ENCODE data around the gene AQP12B.

Gene AQP12B

DNA sequence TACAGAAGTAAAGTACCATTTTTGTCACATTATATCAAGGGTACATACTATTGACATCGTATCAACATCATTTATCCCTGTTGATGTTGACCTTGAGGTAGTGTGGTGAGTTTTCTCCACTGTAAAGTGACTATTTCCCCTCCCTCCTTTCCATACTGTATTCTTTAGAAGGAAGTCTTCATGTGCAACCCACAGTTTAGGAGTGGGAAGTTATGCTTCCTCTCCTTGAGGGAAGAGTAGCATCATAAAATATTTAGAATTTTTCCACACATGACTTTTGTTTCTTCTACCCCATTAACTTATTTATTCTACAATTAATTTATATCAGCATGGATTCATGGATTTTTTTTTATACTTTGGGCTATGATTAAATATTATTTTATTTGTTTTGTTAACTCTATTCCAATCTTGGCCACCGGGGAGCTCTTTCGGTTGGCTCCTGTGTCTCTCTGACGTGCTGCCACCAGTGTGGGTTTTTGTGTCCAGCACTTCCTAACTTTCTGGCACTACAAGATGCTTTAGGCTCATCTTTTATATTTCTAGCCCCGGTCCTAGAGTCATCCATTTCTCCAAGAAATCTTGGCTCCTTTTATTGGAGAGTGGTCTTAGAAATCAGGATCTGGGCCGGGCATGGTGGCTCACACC, 19.0 kb downstream of the AQP12B start:
- no peak for TF ChIP-seq GATA2 (IDR thresholded peaks at IDR 0.05; ENCODE audit: low read depth, low read length)

DNA sequence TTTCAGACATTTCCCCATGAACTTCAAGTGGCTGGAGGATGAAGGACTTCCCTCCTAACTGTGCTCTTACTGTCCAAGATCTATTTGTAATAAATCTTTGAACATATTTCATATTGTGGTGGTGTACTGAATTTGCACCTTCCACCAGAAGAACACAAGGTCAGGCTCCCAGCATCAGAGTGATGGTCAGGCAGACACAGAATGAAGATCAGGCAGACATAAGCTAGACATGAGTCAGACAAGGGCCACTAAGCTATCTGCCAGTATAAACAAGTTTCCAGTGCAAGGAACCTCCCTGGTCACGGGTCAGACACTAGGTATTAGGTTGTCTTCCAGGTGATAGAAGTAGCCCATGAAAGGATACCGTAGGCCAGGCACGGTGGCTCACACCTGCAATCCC, 20.0 kb downstream of the AQP12B start:
- TF ChIP-seq GATA2 (IDR thresholded peaks at IDR 0.05; ENCODE audit: low read depth, low read length) (no peak), GATA3 (IDR thresholded peaks at IDR 0.05; ENCODE audit: low read depth, low read length) (no peak)

DNA sequence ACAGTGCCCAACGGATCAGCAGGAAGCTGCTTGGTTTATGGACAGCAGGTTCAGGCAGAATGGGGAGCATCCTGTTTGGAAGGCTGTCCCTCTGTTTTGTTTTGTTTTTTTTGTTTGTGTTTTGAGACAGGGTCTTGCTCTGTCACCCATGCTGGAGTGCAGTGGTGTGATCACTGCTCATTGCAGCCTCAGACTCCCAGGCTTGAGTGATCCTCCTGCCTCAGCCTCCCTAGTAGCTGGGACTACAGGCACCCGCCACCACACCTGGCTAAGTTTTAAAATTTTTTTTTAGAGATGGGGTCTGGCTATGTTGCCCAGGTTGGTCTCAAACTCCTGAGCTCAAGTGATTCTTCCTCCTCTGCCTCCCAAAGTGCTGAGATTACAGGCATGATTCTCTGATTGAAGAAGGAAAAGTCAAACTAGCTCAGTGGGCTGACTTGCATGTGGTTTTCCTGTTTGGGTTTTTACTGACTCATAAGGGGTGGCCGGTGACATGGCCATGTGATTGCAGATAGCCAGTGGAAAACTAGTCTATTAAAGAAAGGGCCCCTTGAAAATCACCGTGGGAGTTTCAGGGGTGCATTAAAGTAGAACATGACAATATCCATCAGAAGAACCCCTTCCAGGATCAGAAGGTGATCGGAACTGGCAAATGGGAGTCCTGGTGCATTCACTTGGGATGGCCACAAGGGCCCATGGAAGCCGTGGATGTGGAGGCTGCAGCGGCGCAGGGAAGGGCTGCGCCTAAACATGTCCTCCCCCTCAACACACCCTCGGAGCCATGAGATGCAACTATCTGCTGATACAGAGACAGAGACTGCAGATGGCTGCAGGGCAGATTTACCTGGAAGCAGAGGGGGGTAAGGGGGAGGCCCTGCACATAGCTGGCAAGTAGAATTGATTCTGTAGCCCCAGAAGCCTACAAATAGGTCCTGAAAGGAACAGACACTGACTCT, 26.5 kb downstream of the AQP12B start:
- TF ChIP-seq GATA3 (IDR thresholded peaks at IDR 0.05; ENCODE audit: low read depth, low read length): no peak
- no peak for TF ChIP-seq GATA2 (IDR thresholded peaks at IDR 0.05; ENCODE audit: low read depth, low read length)

DNA sequence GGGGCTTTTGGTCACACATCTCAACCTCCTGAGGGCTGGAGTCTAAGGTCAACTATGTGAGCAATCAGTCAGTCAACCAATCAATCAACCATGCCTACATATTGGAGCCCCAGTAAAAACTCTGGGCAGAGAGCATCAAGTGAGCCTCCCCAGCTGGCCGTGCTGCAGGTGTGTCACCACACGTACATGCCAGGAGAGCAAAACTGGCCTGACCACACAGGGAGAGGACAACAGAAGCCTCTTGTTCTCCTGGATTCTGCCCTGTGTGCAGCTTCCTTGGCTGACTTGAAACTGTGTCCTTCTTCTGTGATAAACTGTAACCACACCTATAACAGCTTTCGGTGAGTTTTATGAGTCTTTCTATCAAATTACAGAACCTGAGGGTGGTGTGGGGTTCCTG, 31.5 kb downstream of the AQP12B start:
- TF ChIP-seq GATA3 (IDR thresholded peaks at IDR 0.05; ENCODE audit: low read depth, low read length) (no peak), GATA2 (IDR thresholded peaks at IDR 0.05; ENCODE audit: low read depth, low read length) (no peak)

DNA sequence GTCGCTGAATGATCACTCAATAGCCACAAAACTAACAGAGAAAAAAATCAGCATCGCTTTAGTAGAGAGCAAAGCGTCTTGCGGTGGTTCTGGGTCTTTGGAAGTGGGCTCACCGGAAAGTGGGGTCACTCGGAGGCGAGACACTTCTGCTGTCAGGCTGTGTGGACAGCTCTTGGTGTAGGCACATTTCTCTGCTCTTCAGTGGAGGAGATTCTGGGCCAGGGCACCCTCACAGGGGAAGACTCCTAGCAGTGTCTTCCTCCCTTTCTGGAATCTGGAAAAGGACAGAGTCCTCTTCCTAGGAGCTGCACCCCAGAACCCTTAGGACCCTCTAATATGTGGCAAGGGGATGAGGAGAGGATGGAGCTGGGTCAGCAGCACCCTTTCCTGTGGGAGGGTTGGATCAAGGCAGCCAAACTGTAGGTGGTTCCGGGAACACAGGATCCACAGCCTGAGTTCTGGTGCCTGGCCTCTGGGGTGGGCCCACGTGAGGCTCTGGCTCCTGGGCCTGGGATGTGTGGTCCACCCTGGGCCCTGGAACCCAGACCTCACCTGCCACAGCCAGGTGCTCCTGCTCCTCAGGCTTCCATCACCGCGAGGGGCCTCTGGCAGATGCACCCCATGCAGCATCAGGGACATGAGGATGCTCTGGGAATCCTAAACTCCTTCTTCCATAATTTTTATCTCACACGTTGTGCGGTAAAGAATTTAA, 32.3 kb downstream of the AQP12B start:
- no peak for TF ChIP-seq GATA2 (IDR thresholded peaks at IDR 0.05; ENCODE audit: low read depth, low read length)
- no peak for TF ChIP-seq GATA3 (IDR thresholded peaks at IDR 0.05; ENCODE audit: low read depth, low read length)

DNA sequence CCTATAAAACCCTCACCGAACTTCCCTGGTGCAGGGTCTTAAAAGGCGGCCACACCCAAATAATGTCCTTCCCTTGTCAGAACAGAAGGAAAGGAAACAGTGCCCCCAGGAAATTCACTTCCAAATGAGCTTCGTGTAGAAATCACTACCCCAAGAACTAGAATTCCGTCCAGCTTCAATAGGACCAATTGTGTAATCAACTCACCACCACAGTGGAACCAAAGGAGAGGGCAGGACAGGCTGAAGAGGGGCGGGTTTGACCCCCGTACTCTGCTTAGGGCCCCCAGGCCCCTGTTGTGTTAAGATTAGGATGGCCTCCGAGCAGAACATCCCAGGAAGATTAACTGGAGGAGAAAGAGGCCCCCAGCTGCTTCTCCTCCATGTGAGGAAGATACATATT, 33.4 kb downstream of the AQP12B start:
- TF ChIP-seq GATA3 (IDR thresholded peaks at IDR 0.05; ENCODE audit: low read depth, low read length): no peak
- TF ChIP-seq GATA2 (IDR thresholded peaks at IDR 0.05; ENCODE audit: low read depth, low read length): no peak

DNA sequence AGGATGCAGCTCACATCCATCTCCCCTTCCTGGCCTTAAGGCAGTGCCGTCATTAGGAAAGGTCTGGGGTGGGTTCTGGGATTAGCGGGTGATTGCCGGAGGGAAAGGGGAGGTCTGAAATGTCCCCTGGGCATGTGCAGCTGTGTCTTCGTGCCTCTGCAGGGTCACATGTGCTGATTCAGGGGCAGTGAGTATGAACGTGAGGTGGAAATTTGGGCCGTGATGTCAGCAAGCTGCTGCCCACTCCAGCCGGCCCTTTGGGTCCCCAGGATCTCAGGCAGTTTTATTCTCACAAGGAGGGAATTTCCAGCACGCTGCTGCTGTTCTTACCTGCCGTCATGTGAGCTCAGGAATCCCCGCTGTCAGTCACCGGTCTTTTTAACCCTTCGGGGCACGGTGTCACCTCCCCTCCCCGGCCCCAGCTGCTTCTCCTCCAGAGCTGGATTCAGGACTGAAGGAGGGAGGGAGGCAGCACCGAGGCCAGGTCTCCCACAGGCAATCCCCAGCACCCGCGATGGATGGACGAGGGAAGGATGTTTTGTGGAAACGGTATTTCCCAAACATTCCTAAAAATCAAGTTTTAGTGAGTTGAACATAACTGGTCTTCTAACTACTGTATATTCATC, 33.9 kb downstream of the AQP12B start:
- TF ChIP-seq GATA2 (IDR thresholded peaks at IDR 0.05; ENCODE audit: low read depth, low read length) (no peak), GATA3 (IDR thresholded peaks at IDR 0.05; ENCODE audit: low read depth, low read length) (no peak)

DNA sequence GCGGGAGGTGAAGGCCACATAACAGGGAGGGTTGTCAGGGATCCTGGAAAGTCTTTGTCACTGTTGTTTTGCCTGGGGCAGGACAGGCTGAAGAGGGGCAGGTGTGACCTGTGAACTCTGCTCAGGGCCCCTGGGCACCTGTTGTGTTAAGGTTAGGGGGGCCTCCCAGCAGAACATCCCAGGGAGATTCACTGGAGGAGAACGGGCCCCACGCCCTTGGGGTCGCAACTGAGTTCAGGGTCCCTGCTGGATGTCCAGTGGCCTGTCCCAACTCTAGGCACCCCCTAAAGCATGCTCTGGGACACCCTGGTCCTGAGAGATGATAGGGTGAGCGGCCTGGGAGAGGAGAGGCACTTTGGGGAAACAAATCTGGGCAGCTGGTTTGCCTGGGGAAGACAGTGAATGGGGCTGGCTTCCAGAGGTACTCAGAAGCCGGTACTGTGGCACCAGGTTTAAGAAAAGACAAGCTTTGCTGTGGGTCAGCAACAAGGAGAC, 34.5 kb downstream of the AQP12B start:
- no peak for TF ChIP-seq GATA2 (IDR thresholded peaks at IDR 0.05; ENCODE audit: low read depth, low read length)
- no peak for TF ChIP-seq GATA3 (IDR thresholded peaks at IDR 0.05; ENCODE audit: low read depth, low read length)

DNA sequence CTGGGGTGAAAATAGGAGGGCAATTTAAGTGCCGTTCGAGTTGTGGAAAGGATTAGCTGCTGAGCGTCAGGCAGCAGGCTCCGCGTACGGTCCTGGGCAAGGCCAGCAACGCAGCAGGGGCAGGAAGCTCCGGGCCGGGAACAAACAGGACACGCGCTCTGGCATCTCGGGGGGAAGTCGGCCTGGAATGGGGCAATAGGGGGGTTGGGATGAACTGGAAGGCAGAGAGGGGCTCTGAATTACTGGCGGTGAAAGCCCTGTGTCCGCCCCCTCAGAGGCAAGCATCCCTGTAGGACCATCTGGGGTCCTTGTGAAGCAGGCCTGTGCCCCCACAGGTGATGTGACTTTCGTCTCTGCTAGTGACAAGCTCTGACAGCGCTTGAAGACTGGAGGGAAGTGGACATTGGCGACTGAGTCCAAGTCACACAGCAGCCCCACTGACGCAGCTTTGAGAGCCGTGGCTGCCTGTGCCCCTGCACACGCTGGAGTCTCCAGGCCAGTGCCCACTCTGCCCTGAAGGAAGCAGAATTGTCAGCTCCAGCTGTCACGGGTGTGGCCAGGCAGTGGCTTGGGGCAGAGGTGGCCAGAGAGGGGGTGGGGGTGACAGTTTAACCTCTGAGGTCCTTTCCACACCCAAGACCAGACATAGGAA, 35.1 kb downstream of the AQP12B start:
- TF ChIP-seq GATA2 (IDR thresholded peaks at IDR 0.05; ENCODE audit: low read depth, low read length) (no peak), GATA3 (IDR thresholded peaks at IDR 0.05; ENCODE audit: low read depth, low read length) (no peak)

DNA sequence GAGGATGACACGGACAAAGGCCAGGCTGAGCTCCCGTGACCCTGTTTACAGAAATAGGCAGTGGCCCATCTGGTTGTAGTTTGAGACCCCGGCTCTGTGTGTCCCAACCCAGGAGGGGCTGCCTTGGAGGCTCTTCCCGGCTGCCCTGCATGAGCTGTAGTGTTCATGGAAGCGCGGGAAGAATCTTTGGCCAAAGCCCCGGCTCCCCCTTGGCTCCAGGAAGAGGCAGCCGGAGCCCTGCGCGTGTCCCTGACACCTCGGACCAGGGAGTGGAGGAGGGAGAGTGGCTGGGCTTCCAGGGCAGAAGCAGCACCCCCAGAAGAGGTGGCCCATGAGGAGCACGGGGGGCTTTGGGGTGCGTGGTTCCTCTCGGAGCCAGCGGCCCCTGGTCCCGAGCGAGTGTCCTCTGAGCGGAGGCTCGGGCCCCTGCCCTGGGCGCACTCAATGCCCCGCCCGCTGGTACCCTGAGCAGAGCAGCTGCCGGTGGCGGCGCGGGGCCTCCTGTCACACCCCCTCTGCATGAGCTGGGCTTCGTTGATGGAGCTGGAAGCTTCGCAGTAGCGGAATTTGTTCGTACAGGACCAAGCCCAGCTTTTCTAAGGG, 35.7 kb downstream of the AQP12B start:
- no peak for TF ChIP-seq GATA2 (IDR thresholded peaks at IDR 0.05; ENCODE audit: low read depth, low read length)
- TF ChIP-seq GATA3 (IDR thresholded peaks at IDR 0.05; ENCODE audit: low read depth, low read length): no peak

DNA sequence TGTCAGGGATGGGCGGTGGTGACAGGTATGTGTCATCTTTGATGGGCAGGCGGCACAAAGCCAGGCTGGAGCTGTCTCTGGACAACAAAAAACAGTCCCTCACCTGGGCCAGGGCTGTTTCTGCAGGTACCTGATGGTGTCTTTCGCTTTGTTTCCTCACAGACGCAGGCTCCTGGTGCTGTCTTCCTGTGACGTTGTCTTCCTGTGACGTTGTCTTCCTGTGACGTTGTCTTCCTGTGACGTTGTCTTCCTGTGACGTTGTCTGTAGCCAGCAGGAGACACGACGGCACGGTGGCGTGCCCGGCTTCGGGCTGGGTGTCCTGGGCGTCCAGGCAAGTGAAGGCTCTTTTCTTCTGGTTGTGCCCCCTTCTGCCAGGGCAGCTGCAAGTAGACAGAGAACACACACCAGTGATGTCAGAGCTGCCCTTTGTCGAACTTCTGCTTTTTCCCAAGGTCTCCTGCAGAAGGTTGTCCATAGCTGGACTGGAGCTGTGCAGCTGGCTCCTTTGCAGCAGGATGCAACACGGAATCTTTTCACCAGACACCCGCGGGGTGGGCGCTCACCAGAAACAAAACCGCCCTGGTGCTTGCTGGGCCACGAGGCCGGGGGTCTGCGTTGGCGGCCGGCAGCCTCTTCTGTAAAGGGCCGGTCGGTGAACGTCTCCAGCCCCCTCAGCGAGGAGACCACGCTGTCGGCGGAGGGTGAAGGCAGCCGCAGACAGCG, 36.3 kb downstream of the AQP12B start:
- TF ChIP-seq GATA3 (IDR thresholded peaks at IDR 0.05; ENCODE audit: low read depth, low read length): no peak
- TF ChIP-seq GATA2 (IDR thresholded peaks at IDR 0.05; ENCODE audit: low read depth, low read length): no peak

DNA sequence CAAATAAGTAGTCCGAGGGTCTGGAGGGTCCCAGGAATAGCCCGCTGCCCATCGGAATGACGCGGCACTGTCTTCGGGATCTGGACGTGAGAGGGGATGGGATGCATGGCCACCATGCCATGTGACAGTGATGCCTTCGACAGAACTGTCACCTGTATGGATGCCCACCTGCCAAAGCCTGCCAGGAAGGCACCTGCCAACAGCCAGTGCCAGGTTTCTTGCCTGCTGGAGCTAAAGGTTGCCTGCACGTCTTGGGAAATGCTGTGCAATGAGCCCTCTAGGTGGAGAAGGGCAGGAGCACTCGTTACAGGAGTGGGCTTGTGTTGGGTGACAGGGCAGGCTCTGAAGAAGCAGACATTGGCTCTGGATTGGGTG, 36.9 kb downstream of the AQP12B start:
- TF ChIP-seq GATA3 (IDR thresholded peaks at IDR 0.05; ENCODE audit: low read depth, low read length): no peak
- no peak for TF ChIP-seq GATA2 (IDR thresholded peaks at IDR 0.05; ENCODE audit: low read depth, low read length)

All from SH-SY5Y (cell line).